Central memory CD8-positive, alpha-beta T cell (primary cell): ENCODE measurements around the gene DIP2C.
"Not testable (repeated sequence)": the region's sequence is repeated elsewhere in the genome, so short reads cannot be mapped to it uniquely, and the experiment has no call there.

ENCODE experiments used
- ATAC-seq: fragments of 150-1000 bp; cut with Tn5 transposase; replicated peaks from 2 replicates; pipeline ENCODE4 v1.10.0; 2022; ENCODE audit warnings: mild to moderate bottlenecking, moderate FRiP score, moderate number of reproducible peaks; ENCODE audit not compliant: poor library complexity, severe bottlenecking; ENCODE audit errors: extremely low read depth
- DNase-seq, 2 donors: peaks; one replicate each; pipeline ENCODE4 v3.0.0; 2021; ENCODE audit warnings: low spot score in 2 of 2
- H3K27ac Mint-ChIP-seq: one replicate; pipeline ENCODE4 v1.8.0; 2022; ENCODE audit warnings: low read depth, mild to moderate bottlenecking, moderate library complexity, mixed read lengths
- H3K27me3 Mint-ChIP-seq: one replicate; pipeline ENCODE4 v1.8.0; 2022; ENCODE audit warnings: mixed read lengths
- H3K36me3 Mint-ChIP-seq: one replicate; pipeline ENCODE4 v1.8.0; 2022; ENCODE audit warnings: mild to moderate bottlenecking, moderate library complexity, mixed read lengths; ENCODE audit not compliant: insufficient read depth
- H3K4me1 Mint-ChIP-seq: one replicate; pipeline ENCODE4 v1.8.0; 2022; ENCODE audit warnings: mixed read lengths
- H3K4me3 Mint-ChIP-seq: one replicate; pipeline ENCODE4 v1.8.0; 2022; ENCODE audit warnings: mild to moderate bottlenecking, moderate library complexity, mixed read lengths
- H3K9me3 Mint-ChIP-seq: one replicate; pipeline ENCODE4 v1.8.0; 2022; ENCODE audit warnings: mixed read lengths

DIP2C gene

DNA sequence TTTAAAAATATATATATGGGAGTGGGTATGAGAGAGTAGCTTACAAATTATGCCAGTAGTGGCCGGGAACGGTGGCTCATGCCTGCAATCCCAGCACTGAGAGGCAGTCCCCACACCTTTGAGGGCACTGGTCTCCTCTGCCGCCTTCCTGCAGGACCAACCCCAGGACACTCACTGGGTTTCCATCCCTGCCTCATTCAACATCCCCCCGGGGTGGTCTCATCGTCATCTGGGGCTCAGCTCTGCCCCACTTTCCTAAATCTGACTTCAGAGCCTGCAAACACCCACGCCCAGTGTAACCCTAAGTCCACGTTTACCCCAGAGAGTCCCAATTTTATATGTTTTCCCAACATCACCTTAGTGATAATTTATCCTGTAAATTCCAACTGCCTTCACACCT, 96.5 kb downstream of the DIP2C start:
- Mint-ChIP-seq H3K27me3 (peaks cover 33% of the 10 kb centered on the region), H3K27ac (no peak overlapping the region), H3K4me1 (no peaks in the 10 kb centered on the region), H3K4me3 (no peak overlapping the region), H3K9me3 (no peaks in the 10 kb centered on the region), H3K36me3 (no peaks in the 10 kb centered on the region)
- ATAC-seq (no peak), DNase-seq (no peak)

DNA sequence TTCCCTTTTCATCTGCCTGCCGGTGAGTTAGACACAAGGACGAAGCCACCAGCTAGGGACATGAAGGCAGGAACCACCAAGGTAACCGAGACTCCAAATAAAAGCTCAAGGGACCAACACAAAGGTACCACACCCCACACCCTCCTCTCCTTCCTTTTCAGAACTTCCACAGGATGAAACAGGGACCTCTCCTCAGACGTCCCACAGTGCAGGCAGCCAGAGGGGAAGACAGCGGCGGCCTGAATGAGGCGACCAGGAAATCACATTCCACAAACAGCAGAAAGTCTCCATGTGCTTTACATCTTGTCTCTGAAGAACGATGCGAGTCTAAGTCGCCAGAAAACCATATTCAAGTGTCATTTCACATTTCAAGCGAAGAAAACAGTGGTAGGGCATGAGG, 97.8 kb downstream of the DIP2C start:
- Mint-ChIP-seq H3K36me3 (no peaks in the 10 kb centered on the region), H3K27ac (no peak overlapping the region), H3K9me3 (no peaks in the 10 kb centered on the region), H3K4me1 (no peaks in the 10 kb centered on the region), H3K4me3 (no peak overlapping the region), H3K27me3 (peaks cover 37% of the 10 kb centered on the region)
- DNase-seq = no peak
- no peak for ATAC-seq

DNA sequence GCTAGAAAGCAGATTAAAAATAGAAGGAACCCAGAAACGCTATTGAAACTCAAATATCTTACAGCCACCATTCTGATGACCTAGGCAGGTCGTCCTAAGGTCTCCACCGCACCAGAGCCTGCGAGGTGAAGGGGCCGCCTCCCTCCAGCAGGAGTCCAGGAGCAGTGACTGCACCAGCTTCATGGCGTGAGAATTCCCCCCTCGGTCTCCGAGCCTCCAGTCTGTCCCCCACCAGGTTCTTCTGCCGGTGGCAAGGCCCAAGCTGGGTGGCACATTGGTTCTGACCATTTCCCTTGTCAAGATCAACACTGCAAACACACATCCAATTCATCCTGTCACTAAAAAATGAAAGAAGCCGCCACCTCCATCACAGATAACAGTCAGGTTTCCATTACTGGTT, 98.7 kb downstream of the DIP2C start:
- no peak for ATAC-seq
- H3K27ac Mint-ChIP-seq = no peak overlapping the region
- H3K27me3 Mint-ChIP-seq = peaks cover 47% of the 10 kb centered on the region
- H3K9me3 Mint-ChIP-seq = no peaks in the 10 kb centered on the region
- no peak overlapping the region for H3K4me3 Mint-ChIP-seq
- no peaks in the 10 kb centered on the region for H3K4me1 Mint-ChIP-seq
- no peaks in the 10 kb centered on the region for H3K36me3 Mint-ChIP-seq
- no peak for DNase-seq

DNA sequence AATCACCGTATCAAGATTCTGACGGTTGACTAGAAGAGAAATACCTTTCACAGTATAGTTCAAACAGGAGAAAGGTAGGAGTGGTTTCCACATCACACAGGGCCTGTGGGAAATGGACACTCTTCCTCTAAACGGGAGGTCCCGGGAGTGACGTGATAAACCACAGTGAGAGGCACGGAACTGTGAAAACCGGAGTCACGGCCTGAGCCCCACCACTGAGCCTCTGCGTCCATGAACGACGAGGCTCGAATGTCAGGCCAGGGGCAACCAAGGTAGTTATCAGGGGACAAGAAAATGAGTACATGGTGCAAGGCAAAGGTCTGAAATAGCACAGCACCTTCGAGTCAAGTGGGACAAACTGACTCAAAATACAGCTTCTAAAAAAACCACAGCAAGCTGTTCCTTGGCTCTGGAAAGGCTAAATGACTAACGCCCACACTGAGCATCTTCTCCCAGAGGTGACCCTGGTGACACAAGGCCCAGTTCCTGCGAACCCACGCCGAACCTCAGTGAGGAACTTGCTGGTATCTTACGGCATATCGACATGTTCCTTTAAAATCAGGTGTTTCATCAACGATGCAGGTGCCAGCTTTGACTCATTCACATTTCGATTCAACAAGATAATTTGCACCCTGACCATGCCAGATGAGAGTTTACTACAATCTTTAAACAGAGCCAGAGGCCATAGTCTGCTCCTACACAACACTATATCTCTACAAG, 99.3 kb downstream of the DIP2C start:
- Mint-ChIP-seq H3K27ac (no peak overlapping the region), H3K36me3 (no peaks in the 10 kb centered on the region), H3K27me3 (peaks cover 53% of the 10 kb centered on the region), H3K4me1 (no peaks in the 10 kb centered on the region), H3K4me3 (no peak overlapping the region), H3K9me3 (no peaks in the 10 kb centered on the region)
- DNase-seq = no peak
- no peak for ATAC-seq

DNA sequence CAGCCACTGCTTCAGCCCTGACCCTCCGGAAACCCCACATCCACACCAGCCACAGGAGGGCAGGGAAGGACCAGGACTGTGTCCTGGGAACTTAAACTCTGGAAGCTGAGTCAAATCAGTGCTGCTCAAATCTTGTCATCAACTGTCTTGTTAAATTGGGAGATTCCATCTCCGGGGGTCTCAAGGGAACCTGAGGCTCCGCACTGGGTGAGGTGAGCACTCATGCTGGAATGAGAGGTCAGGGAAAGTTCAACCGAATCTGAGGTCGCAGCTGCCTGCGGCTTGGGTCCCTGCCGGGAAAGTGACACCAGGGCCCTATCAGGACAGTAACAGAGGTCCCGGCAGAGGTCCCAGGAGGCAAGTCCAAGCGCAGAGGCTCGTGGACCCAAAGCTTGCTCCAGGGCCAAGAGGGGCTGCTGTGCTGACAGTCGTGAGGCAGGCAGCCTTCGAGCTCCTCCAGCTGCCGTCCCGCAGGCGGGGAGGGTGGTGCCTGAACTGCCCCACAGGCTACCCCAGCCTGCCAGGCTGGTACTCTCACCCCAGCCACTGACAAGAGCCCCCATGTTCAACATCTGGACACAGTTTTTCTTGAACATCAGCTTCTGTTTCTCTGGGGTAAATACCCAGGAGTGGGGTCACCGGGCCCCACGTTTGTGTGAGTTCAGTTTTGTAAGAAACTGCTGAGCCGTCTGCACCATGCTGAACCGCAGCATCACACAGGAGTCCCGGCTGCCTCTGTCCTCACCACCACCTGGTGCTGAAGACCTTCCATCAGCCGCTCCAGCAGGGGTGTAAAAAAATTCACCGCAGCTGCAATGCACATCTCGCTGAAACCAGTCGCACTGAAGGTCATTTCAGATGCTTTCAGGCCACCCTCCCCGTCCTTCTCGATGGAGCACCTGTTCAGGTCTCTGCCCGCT, 101.0 kb downstream of the DIP2C start:
- no peak overlapping the region for H3K4me3 Mint-ChIP-seq
- H3K36me3 Mint-ChIP-seq = no peaks in the 10 kb centered on the region

DNA sequence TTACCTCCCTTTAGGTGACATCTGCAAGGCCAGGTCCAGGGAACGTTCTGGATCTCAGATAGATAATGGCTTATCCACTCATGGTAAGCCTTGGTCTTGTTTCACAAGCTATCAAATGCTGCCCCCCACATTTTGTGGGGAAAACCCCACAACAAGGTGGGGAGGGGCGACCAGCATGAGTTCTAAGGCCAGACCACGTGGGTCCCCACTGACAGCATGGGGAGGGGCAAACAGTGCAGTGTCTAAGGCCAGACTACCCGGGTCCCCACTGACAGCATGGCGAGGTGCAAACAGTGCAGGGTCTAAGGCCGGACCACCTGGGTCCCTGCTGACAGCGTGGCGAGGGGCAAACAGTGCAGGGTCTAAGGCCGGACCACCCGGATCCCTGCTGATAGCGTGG, 102.8 kb downstream of the DIP2C start:
- Mint-ChIP-seq H3K27me3 (peaks cover 55% of the 10 kb centered on the region), H3K36me3 (peaks cover 1% of the 10 kb centered on the region), H3K4me3 (no peak overlapping the region), H3K4me1 (no peaks in the 10 kb centered on the region), H3K9me3 (no peaks in the 10 kb centered on the region), H3K27ac (no peak overlapping the region)
- DNase-seq (no peak), ATAC-seq (no peak)

More for the DNA sequence above, 101.0 kb downstream of the DIP2C start:
- H3K4me1 Mint-ChIP-seq = no peaks in the 10 kb centered on the region
- H3K27me3 Mint-ChIP-seq = peaks cover 59% of the 10 kb centered on the region
- H3K27ac Mint-ChIP-seq = no peak overlapping the region
- DNase-seq (no peak), ATAC-seq (no peak)
- no peaks in the 10 kb centered on the region for H3K9me3 Mint-ChIP-seq

DNA sequence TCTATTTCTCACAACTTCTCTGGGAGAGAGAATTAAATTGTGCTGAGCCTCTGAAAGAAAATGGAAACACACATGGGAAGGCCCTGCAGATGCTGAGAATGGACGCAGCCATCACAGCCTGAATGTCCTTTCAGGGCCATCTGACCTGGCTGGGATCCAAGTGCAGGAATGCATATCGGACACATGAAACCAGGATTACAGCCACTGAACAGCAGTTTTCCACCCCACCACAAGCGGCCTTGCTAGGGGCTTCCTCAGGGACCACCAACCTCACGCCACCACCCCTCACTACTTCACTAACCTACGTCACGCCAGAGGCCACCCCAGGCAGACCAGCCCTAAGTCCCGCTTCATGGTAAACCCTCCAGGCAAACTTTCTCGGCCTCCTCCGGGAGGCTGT, 103.3 kb downstream of the DIP2C start:
- Mint-ChIP-seq H3K4me1 (no peaks in the 10 kb centered on the region), H3K4me3 (no peak overlapping the region), H3K27ac (no peak overlapping the region), H3K27me3 (peaks cover 50% of the 10 kb centered on the region), H3K36me3 (peaks cover 2% of the 10 kb centered on the region), H3K9me3 (no peaks in the 10 kb centered on the region)
- no peak for DNase-seq
- no peak for ATAC-seq

DNA sequence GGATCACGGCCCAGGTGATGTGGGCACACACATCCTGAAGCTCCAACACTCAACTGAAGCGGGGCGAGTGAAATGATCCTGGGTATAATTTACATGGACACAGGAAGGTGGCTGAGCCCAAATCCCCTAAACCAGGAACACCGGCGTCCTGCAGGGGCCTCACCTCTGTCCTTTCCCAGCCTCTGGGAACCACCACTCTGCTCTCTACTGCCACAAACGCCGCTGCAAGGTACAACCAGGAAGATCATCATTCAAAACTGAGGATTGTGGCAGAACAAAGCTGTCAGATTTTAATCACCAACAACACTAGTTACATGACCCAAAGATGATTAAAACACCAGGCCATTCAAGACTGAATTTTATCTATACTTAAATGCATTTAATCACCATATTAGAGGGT, 104.0 kb downstream of the DIP2C start:
- DNase-seq = no peak
- H3K27me3 Mint-ChIP-seq = peaks cover 43% of the 10 kb centered on the region
- ATAC-seq = no peak
- H3K9me3 Mint-ChIP-seq = no peaks in the 10 kb centered on the region
- H3K4me3 Mint-ChIP-seq = no peak overlapping the region
- H3K27ac Mint-ChIP-seq = no peak overlapping the region
- H3K36me3 Mint-ChIP-seq = peaks cover 2% of the 10 kb centered on the region
- no peaks in the 10 kb centered on the region for H3K4me1 Mint-ChIP-seq

DNA sequence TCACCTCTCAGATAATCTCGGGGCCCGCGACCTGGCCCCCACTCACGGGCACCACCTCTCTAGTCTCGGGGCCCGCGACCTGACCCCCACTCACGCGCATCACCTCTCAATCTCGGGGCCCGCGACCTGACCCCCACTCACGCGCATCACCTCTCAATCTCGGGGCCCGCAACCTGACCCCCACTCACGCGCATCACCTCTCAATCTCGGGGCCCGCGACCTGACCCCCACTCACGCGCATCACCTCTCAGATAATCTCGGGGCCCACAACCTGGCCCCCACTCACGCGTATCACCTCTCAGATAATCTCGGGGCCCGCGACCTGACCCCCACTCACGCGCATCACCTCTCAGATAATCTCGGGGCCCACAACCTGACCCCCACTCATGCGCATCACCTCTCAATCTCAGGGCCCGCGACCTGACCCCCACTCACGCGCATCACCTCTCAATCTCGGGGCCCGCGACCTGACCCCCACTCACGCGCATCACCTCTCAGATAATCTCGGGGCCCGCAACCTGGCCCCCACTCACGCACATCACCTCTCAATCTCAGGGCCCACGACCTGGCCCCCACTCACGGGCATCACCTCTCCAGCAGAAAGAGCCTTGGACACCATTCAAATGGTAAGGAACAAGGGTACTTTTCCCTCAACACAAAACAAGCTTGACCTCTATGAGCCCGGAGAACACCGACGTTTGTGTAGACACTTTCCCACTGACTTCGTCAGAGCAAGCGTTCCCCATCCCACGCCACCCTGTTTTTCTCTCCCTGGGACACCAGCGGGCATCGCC, 104.8 kb downstream of the DIP2C start:
- H3K4me3 Mint-ChIP-seq, ATAC-seq, H3K27ac Mint-ChIP-seq, H3K4me1 Mint-ChIP-seq, H3K9me3 Mint-ChIP-seq, DNase-seq, H3K36me3 Mint-ChIP-seq: not testable (repeated sequence)
- H3K27me3 Mint-ChIP-seq = peaks cover 35% of the 10 kb centered on the region

DNA sequence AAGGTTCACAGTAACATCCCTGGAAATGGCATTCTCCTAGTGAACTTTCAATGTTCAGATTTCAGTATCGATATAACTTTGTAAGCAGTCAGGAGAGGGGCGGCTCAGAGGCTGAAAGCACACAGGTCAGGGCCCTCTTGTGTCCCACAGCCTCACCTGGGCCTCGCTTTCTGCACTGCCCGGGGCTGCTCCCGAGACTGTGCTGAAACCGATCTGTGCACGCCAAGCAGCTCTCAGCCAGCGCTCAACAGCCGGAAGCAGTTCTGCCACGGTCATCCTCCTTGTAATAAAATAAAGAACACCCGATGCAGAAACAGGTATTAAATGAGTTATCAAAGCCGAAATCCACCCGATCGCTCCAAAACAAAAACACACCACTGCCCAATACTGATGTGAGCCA, 106.0 kb downstream of the DIP2C start:
- Mint-ChIP-seq H3K36me3 (peaks cover 2% of the 10 kb centered on the region), H3K27me3 (peaks cover 26% of the 10 kb centered on the region), H3K27ac (no peak overlapping the region), H3K4me3 (no peak overlapping the region), H3K4me1 (no peaks in the 10 kb centered on the region), H3K9me3 (no peaks in the 10 kb centered on the region)
- no peak for DNase-seq
- ATAC-seq = no peak

DNA sequence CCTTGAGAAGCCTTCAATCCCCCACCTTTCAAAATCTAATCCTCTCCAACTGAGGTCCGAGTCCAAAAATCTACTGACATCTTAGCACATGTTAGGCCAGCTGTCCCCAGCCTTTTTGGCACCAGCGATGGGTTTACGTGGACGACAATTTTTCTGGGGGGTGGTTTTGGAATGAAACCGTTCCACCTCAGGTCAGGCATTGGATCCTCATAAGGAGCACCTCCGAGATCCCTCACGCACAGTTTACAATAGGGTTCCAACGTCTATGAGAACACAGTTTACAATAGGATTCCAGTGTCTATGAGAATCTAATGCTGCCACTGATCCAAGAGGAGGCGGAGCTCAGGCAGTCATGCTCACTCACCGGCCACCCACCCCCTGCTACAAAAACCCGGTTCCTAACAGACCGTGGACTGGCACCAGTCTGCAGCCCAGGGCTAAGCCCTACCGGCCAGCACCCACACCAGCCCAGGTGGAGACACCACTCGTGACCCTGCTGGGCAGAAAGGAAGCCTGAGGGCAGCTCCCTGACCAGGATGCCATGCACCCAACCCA, 107.6 kb downstream of the DIP2C start:
- Mint-ChIP-seq H3K36me3 (peaks cover 2% of the 10 kb centered on the region), H3K9me3 (no peaks in the 10 kb centered on the region), H3K4me3 (no peak overlapping the region), H3K27me3 (peaks cover 24% of the 10 kb centered on the region), H3K4me1 (no peaks in the 10 kb centered on the region), H3K27ac (no peak overlapping the region)
- ATAC-seq (no peak), DNase-seq (no peak)

DNA sequence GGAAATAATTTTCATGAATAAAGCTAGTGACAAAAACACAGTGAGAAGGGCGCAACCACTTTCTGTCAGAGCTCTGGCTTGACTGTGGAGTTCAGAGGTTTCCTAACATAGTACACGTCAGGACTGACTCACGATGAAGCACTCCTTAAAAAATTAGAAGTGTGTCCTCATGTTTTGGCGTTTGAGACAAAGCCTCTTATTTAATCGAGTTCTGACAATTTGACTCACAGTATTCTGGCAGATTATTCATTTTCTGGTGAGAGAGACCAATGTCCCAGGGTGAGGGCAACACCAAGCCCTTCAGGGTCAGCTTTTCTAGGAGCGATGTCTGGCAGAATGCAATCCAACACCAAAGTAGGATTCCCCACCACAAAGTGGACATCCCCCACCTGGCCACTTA, 108.7 kb downstream of the DIP2C start:
- no peak overlapping the region for H3K4me3 Mint-ChIP-seq
- no peaks in the 10 kb centered on the region for H3K9me3 Mint-ChIP-seq
- no peak overlapping the region for H3K27ac Mint-ChIP-seq
- no peak for ATAC-seq
- peaks cover 2% of the 10 kb centered on the region for H3K36me3 Mint-ChIP-seq
- peaks cover 20% of the 10 kb centered on the region for H3K27me3 Mint-ChIP-seq
- H3K4me1 Mint-ChIP-seq = no peaks in the 10 kb centered on the region
- no peak for DNase-seq
